Mucosa of descending colon (tissue), 3 donors: ENCODE measurements around the gene STARD3NL. TPM values are rescaled to one million over a fixed set of nuclear protein-coding genes. Genes with fewer than 3 reads are reported as not detected.

Source experiments
- ATAC-seq: fragments of 200-7000 bp; cut with Tn5 transposase; one replicate; pipeline ENCODE4 v1.9.1; 2020; ENCODE audit warnings: mild to moderate bottlenecking, moderate library complexity
- DNase-seq, 3 donors: peaks; one replicate each; pipeline ENCODE4 v3.0.0-alpha.2; 2020
- H3K36me3 ChIP-seq: fragments of 200-600 bp; one replicate; pipeline ENCODE4 v1.8.0; 2021; ENCODE audit warnings: low read depth, mild to moderate bottlenecking
- H3K4me1 ChIP-seq: fragments of 200-600 bp; one replicate; pipeline ENCODE4 v1.8.0; 2021; ENCODE audit warnings: low read depth, mild to moderate bottlenecking
- H3K4me3 ChIP-seq: fragments of 200-600 bp; one replicate; pipeline ENCODE4 v1.8.0; 2021; ENCODE audit warnings: mild to moderate bottlenecking
- H3K9me3 ChIP-seq: fragments of 200-600 bp; one replicate; pipeline ENCODE4 v1.8.0; 2021; ENCODE audit warnings: mild to moderate bottlenecking
- intact Hi-C, 2 donors: fragments of 100-400 bp; cut with DNase I in 1 of 2; cut with micrococcal nuclease in 1 of 2; formaldehyde crosslinking; loops; one replicate each; pipeline versions ENCODE4 v1.11.0 to v1.11.1; 2022; cut with DNase I, micrococcal nuclease
- total RNA-seq, 3 donors: library from RNA; stranded (reverse); fragmentation: NEBNext Ultra II Directional in 2 of 3; extraction: Animal tissue kit (Norgen Biotek cat#: 25700) in 2 of 3; gene quantifications; one replicate each; pipeline versions ENCODE4 v1.2.1 to v1.2.4, GENCODE V29; 2021 to 2023
- TF ChIP-seq, protein P1 (sequence below): fragments of 200-600 bp; IDR thresholded peaks from one replicate; pipeline ENCODE4 v1.8.0; 2022; ENCODE audit warnings: antibody characterized with exemption, mild to moderate bottlenecking
- donor health status: DM: no; HTN: no; CAD: no; lungs with moderate emphysema.
- donor health status: DM: no; HTN: no; CAD: no.
- donor health status: DM: no; HTN: yes; CAD: no.

The STARD3NL gene
- total RNA-seq, 3 donors from 2014 or later, result 24.7 to 30.0 (median 25.3) TPM

DNA sequence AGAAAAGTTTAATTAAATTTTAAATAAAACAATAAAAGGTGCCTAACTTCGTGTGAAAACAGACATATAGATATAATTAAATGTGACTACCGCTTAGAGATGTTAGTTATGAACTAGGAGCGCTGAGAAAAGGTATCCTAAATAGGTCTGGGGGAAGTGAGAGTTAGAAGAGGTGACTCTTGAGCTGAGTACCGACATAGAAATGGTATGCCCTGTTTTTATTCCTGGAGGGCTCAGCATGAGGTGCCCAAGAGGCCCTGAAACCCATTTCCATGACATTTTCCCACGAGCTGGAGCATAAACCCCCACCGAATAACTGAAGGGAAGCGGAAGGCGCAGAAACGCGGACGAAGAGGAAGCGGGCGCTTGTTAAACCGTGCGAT is 433 bp upstream of the STARD3NL start:
- TF ChIP-seq, protein P1, sequence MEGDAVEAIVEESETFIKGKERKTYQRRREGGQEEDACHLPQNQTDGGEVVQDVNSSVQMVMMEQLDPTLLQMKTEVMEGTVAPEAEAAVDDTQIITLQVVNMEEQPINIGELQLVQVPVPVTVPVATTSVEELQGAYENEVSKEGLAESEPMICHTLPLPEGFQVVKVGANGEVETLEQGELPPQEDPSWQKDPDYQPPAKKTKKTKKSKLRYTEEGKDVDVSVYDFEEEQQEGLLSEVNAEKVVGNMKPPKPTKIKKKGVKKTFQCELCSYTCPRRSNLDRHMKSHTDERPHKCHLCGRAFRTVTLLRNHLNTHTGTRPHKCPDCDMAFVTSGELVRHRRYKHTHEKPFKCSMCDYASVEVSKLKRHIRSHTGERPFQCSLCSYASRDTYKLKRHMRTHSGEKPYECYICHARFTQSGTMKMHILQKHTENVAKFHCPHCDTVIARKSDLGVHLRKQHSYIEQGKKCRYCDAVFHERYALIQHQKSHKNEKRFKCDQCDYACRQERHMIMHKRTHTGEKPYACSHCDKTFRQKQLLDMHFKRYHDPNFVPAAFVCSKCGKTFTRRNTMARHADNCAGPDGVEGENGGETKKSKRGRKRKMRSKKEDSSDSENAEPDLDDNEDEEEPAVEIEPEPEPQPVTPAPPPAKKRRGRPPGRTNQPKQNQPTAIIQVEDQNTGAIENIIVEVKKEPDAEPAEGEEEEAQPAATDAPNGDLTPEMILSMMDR, result no peak
- peak overlapping the region; percentile 53 for H3K4me3 ChIP-seq
- ATAC-seq, result no peak
- DNase-seq, result no peak
- H3K4me1 ChIP-seq, result peaks cover 8% of the 10 kb centered on the region
- no peaks in the 10 kb centered on the region for H3K9me3 ChIP-seq
- no peaks in the 10 kb centered on the region for H3K36me3 ChIP-seq
- intact Hi-C loops, result no loop called here

DNA sequence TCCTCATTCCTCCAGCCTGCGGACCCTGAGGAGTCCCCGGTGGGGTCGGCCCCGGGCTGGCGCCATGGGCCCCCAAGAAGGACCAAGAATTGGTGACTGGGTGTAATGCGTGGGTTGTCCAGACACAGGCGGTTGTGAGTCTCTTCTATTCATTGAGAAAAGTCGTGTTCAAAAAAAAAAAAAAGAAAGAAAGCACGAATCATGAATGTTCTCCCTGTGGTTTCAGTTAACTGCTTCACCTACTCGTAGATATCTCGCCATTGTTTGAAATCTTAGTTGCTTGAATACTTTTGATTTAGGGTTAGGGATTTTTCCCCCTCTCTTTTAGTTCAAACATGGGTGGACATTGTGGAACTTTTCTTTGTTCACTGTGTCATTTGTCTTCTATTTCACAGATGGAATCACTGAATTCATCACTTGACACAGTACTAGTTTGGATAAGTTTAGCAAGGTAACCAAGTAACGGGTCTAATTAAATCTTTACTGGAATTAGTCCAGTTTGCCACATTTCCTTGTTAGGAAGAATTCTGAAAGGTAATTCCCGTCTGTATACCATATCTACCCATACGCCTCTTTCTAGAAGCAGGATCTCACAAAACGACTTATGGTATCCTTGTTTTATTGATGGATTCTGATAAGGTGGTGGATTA is 775 bp downstream of the STARD3NL start:
- H3K36me3 ChIP-seq, result no peaks in the 10 kb centered on the region
- H3K4me3 ChIP-seq, result peak overlapping the region; percentile 53
- TF ChIP-seq, protein P1, result no peak
- intact Hi-C loops, result no loop called here
- no peaks in the 10 kb centered on the region for H3K9me3 ChIP-seq
- DNase-seq (no peak), ATAC-seq (peak; percentile 25)
- H3K4me1 ChIP-seq, result peaks cover 8% of the 10 kb centered on the region

DNA sequence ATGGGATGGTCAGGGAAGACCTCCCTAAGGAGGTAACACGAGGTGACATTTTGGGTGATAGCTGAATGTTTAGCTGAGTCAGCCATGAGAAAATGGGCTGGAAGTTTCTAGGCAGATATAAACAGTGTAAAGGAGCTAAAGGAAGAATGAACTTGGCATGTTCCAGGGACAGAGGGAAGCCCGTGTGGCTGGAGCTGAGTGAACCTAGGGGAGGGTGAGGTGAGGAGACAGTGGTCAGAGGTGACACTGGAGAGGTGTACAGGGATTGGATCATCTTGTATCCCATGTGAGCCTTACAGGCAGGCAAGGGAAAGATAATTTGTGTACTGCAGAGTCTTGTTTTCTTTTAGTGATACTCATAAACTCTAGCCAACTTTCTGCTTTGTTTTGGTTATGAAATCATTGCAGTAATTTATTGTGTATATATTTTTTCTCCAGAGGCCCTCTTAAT is 1.8 kb downstream of the STARD3NL start:
- TF ChIP-seq, protein P1, result no peak
- H3K4me1 ChIP-seq, result peaks cover 8% of the 10 kb centered on the region
- H3K36me3 ChIP-seq, result no peaks in the 10 kb centered on the region
- ATAC-seq (no peak), DNase-seq (no peak)
- H3K4me3 ChIP-seq, result no peak overlapping the region
- intact Hi-C loops, result no loop called here
- no peaks in the 10 kb centered on the region for H3K9me3 ChIP-seq

- Histone ChIP-seq H3K4me3 (no peak overlapping the region), H3K9me3 (no peaks in the 10 kb centered on the region), H3K36me3 (no peaks in the 10 kb centered on the region), H3K4me1 (peaks cover 8% of the 10 kb centered on the region)
- TF ChIP-seq, protein P1, result no peak
- intact Hi-C loops, result no loop called here
- ATAC-seq (no peak), DNase-seq (no peak)
These were observed 3.1 kb downstream of the STARD3NL start for GRCh38 chr7:38181111-38181510.

DNA sequence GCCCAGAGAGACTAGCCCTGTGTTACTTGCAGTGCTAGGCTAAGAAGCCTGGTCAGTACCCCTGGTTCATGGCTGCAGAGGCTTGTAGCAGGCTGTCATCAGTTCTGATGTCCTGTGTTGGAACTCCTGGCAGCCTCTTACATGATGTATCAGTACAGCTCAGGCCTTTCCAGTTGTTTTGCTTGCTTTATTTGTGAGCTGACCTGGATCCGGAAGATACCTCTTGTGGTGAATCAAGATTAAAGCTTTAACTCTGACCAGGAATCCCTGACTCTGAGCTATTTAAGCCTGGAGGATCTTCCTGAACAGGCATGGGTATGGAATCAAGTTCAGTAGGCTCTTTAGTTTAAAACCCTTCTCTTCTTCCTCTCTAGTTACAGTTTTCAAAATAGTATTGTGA is 4.4 kb downstream of the STARD3NL start:
- DNase-seq, result no peak
- intact Hi-C loops, result no loop called here
- H3K36me3 ChIP-seq, result no peaks in the 10 kb centered on the region
- TF ChIP-seq, protein P1, result no peak
- H3K4me3 ChIP-seq, result no peak overlapping the region
- peaks cover 8% of the 10 kb centered on the region for H3K4me1 ChIP-seq
- no peak for ATAC-seq
- no peaks in the 10 kb centered on the region for H3K9me3 ChIP-seq
